Stimulated activated CD4-positive, alpha-beta T cell treated with anti-CD3 and anti-CD28 coated beads, Interleukin-4, amount 100 ng/mL, for 48 hours (primary cell): ENCODE measurements around the gene REXO1.

ENCODE experiments used
- DNase-seq, 2 donors: peaks; one replicate each; pipeline ENCODE4 v3.0.0-alpha.2; 2020; ENCODE audit warnings: low read depth in 2 of 2

The REXO1 gene

GRCh38 chr19:1847684-1848398 is 442 bp downstream of the REXO1 start:
- DNase-seq = no peak

- DNase-seq = no peak
These were observed 967 bp downstream of the REXO1 start for GRCh38 chr19:1847348-1847683.

GRCh38 chr19:1846517-1847204 is 1.6 kb downstream of the REXO1 start:
- DNase-seq = no peak

- DNase-seq = no peak
These were observed 2.6 kb downstream of the REXO1 start for GRCh38 chr19:1845642-1846041.

DNA sequence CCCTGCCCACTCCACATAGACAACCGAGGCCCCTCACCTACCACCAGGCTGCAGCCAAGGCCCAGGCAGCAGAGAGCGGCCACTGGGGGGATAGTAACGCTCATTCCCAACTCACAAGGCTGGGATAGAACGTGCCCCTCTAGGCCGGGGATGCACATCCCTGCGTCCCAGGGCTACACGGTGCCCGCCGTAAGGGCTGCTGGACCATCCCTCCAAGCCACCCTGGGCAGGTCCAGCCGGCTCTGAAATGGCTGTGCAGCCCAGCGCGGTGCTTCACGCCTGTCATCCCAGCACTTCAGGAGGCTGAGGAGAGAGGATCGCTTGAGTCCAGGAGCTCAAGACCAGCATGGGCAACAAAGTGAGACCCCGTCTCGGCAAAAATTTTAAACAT is 3.2 kb downstream of the REXO1 start:
- no peak for DNase-seq

DNA sequence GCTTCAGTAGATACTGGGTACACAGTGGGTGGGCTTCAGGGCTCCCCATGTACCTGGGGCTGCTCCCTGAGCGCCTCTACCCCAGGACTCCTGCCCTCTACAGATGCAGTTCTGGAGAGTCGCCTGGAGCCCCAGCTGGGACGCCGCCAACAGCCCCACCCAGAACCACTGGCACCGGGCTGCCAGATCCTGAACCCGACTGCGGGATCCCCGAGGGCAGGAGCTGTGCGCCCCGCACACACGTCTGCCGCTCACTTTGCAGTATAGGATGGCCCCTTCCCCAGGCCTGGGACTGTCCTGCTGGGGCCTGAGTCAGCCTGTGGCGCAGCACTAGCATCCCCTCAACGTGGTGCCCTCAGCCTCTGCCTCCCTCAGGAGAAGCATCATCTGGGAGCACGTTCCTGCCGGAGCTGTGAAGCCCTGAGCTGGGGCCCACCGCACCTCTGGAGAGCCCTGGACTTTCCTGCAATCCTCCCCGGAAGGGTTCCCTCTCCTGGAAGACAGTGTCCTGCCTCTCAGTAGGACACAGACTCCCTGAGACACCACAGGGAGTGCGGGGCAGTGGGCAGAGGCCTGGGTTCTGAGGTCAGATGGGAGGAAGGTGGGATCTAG is 3.7 kb downstream of the REXO1 start:
- DNase-seq = no peak

DNA sequence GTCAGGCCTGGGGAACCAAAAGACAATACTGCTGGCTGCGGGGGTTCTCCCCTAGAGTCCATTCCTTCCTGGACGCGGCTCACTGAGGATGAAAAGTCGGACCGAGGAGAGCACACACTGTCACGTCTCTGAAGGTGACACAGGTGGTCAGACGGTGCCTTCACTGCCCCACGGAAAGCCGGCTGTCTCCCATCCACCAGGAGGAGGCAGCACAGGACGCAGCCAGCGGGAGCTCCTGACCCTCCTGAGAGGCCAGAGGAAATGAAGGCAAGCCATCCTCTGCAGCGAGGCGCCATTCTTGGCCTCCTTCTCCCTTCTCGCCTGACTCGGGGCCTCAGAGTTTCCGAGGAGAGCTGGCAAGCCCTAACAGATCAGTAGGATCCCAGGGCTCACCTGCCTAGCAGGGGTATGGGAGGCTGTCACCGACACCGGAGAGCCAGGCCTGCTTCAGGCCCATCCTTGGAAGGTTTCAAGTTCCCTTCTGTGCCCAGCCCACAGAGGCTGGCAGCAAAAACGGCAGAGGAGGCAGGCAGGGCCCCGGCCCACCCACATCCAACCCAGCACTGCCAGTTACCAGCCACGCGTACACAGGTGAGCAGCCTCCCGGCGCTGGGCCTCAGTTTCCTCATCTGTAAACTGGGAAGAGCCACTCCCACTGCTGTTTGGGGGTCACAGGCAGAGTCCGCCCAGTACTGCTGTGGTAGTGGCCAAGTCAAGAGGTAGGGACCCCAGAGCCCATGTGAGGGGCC is 4.5 kb downstream of the REXO1 start:
- DNase-seq = no peak

GRCh38 chr19:1843116-1843515 is 5.2 kb downstream of the REXO1 start:
- DNase-seq = no peak

- DNase-seq = no peak
These were observed 6.9 kb downstream of the REXO1 start for GRCh38 chr19:1841209-1841924.

GRCh38 chr19:1840541-1841115 is 7.7 kb downstream of the REXO1 start:
- no peak for DNase-seq

DNA sequence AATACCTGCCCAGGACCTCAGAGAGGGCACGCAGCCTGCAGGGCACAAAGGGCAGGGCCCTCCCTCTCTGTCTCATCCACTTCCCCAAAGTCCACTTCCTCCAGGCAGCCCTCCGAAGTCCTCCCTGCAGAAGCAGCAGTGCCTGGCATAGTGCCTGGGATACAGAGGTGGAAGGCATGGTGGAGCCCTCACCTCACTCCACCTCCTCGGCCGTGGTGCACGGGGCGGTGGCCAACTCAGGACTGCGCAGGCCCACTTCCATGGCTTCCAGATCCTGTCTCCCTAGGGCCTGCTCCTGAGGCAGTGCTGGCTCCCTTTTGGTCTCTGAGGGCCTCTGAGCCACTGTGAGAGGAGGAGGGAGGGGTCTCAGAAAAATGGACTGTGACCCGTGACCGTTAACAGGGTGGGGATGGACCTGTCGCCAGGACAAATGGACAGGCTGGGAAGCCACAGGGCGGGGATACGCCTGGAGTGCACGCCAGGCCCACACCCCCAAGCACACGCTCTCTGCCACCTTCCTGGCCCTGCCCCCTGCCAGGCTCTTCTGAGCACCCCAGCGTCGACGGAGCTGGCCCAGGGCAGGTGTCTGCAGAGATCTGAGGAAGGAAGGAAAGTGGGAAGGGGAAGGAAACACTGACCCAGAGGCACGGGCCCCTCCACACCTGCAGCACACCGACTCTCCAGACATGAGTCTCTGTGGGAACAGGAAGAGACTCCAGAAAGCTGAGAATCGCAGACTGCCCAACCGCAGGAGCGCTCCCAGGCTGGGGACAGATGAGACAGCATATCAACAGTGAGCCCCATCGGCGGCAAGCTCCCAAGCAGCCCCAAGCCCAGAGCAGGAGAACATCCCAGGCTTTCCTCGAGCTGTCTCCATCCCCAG is 8.4 kb downstream of the REXO1 start:
- no peak for DNase-seq

DNA sequence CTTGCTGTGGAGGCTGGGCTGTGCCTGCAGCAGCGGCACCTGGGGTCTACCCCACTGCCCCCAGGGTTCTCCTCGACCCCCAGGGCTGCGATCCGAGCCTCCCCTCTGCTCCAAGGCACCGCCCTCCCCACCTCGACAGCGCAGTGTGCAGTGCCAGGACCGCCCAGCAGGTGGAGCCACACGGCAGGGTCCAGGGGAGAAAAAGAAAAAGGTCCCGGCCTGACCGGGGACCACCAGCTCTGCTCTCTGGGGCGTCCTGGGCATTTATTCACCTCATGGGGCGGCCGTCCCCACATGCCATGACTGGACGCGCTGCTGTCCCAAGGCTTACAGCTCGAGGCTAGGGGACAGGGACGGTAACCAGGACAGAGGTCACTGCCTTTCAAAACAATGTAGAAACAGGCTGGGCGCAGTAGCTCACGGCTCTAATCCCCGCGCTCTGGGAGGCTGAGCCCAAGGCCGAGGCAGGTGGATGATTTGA is 10.6 kb downstream of the REXO1 start:
- peak in 1 of 2 donors; percentile 74 for DNase-seq

DNA sequence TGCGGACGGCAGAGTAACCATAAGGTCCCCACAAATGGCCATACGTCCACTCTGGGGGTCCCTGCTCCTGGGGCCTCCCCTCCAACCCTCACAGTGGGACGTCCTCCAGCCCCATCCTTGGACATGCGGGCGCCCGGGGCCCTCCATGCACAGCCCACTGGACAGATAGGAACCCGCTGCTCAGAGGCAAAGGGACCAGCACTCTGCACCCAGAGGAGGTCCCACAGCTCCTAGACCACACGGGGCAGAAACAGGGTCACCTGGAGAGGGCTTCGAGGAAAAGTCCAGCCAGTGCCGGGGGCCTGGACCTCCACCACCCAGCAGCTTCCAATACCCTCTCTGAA is 11.1 kb downstream of the REXO1 start:
- no peak for DNase-seq

DNA sequence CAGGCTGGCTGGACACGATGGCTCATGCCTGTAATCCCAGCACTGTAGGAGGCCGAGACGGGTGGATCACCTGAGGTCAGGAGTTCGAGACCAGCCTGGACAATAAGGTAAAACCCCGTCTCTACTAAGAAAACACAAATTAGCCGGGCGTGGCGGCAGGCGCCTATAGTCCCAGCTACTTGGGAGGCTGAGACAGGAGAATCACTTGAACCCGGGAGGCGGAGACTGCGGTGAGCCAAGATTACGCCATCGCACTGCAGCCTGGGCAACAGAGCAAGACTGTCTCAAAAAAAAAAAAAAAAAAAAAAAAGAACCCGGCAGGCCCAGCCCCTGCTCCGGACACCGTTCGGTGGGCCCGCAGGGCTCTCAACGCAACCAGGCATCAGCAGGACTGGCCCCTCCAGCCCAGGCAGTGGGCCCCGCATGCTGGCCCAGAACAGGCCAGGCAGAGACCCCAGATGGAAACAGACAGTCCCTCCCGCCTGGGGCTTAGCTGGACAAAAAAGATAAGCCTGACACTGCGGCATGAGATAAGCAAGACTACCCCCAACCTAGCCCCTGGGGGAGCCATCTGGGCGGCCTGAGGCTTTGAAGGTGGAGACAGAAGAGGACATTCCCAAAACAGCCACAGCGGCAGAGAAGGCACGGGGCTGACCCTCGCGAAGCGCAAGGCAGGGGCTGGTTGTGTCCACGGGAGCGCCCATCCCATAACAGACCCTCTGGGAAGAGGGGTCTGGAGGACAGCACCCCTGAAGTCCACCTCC is 11.6 kb downstream of the REXO1 start:
- no peak for DNase-seq

- no peak for DNase-seq
These were observed 14.7 kb downstream of the REXO1 start for GRCh38 chr19:1833540-1833939.

DNA sequence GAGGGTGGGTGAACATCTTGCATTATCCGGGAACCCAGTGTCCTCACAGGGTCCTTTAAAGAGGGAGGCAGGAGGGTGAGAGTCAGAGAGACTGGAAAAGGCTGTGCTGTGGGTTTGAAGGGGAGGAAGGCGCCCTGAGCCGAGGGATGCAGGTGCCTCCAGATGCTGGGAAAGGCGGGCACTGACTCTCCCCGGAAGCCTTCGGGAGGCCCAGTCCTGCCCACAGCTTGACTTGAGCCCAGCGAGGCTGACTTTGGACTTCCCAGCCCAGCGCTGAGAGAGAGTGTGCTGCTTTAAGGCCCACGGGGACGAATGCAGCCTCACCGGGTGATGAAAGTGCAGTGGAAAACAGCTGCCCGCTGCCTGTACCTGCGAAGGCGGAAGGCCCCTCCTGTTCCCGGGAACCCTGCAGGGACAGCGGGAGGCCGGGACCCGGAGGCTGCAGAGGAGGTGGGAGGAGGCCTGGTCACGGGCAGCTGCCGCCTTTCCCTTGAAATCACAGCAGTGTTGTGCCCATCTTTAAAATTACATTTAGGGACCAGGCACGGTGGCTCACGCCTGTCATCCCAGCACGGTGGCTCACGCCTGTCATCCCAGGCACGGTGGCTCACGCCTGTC is 16.1 kb downstream of the REXO1 start:
- DNase-seq = no peak

- DNase-seq = no peak
These were observed 17.3 kb downstream of the REXO1 start for GRCh38 chr19:1830978-1831377.

DNA sequence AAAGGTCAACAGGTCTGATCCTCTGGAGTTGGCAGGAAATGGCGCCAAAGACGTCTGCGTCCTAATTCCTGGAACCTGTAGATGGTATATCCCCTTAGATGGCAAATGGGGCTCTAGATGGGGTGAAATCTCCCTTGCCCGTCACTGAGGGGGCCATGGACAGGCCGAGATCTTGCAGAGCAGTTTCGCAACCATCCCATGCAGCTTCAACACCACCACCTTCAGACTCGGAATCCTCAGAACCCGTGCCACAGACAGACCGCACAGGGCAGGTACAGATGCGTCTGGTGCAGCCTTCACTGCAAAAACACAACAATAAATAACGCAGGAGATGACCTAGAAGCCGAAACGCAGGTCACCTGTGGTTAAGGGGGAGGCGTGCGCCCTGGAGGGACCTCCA is 17.7 kb downstream of the REXO1 start:
- no peak for DNase-seq

GRCh38 chr19:1829958-1830357 is 18.3 kb downstream of the REXO1 start:
- DNase-seq = no peak
